Measurements from ENCODE around the gene PML.

PML gene

GRCh38 chr15:73962433-73962832 is 32.1 kb upstream of the PML start:
- Histone ChIP-seq H3K4me3 (ENCODE audit: low read depth, low read length) (no peak overlapping the region), H3K27me3 (no peaks in the 10 kb centered on the region), H3K36me3 (no peaks in the 10 kb centered on the region), H3K4me1 (peaks cover 5% of the 10 kb centered on the region; the same call in 1 of the 2 replicates), H3K9me3 (no peaks in the 10 kb centered on the region)
- DNase-seq: no peak
- TF ChIP-seq CTCF (IDR thresholded peaks at IDR 0.05; ENCODE audit: low read depth, low read length): no peak

- peak; percentile 99 for TF ChIP-seq CTCF (IDR thresholded peaks at IDR 0.05; ENCODE audit: low read depth, low read length)
- no peaks in the 10 kb centered on the region for H3K36me3 ChIP-seq
- DNase-seq: peak; percentile 85
- no peak overlapping the region for H3K4me3 ChIP-seq (ENCODE audit: low read depth, low read length)
- H3K4me1 ChIP-seq: peaks cover 5% of the 10 kb centered on the region; the same call in 1 of the 2 replicates
- H3K27me3 ChIP-seq: no peaks in the 10 kb centered on the region
- no peaks in the 10 kb centered on the region for H3K9me3 ChIP-seq
Measured at GRCh38 chr15:73964736-73965093, 29.8 kb upstream of the PML start.

GRCh38 chr15:73965094-73965757 is 29.3 kb upstream of the PML start:
- Histone ChIP-seq H3K4me3 (ENCODE audit: low read depth, low read length) (no peak overlapping the region), H3K4me1 (peaks cover 5% of the 10 kb centered on the region; the same call in 1 of the 2 replicates), H3K9me3 (no peaks in the 10 kb centered on the region), H3K27me3 (no peaks in the 10 kb centered on the region), H3K36me3 (no peaks in the 10 kb centered on the region)
- DNase-seq: no peak
- no peak for TF ChIP-seq CTCF (IDR thresholded peaks at IDR 0.05; ENCODE audit: low read depth, low read length)

- peaks cover 5% of the 10 kb centered on the region; the same call in 1 of the 2 replicates for H3K4me1 ChIP-seq
- no peak for TF ChIP-seq CTCF (IDR thresholded peaks at IDR 0.05; ENCODE audit: low read depth, low read length)
- no peaks in the 10 kb centered on the region for H3K36me3 ChIP-seq
- H3K9me3 ChIP-seq: no peaks in the 10 kb centered on the region
- no peak for DNase-seq
- no peak overlapping the region for H3K4me3 ChIP-seq (ENCODE audit: low read depth, low read length)
- H3K27me3 ChIP-seq: no peaks in the 10 kb centered on the region
Measured at GRCh38 chr15:73965758-73966113, 28.8 kb upstream of the PML start.

GRCh38 chr15:73968461-73968860 is 26.1 kb upstream of the PML start:
- no peaks in the 10 kb centered on the region for H3K36me3 ChIP-seq
- no peak for DNase-seq
- no peaks in the 10 kb centered on the region for H3K9me3 ChIP-seq
- H3K4me1 ChIP-seq: peaks cover 5% of the 10 kb centered on the region; the same call in 1 of the 2 replicates
- no peak for TF ChIP-seq CTCF (IDR thresholded peaks at IDR 0.05; ENCODE audit: low read depth, low read length)
- H3K4me3 ChIP-seq (ENCODE audit: low read depth, low read length): no peak overlapping the region
- H3K27me3 ChIP-seq: no peaks in the 10 kb centered on the region

GRCh38 chr15:73969151-73969759 is 25.3 kb upstream of the PML start:
- TF ChIP-seq CTCF (IDR thresholded peaks at IDR 0.05; ENCODE audit: low read depth, low read length): no peak
- Histone ChIP-seq H3K9me3 (no peaks in the 10 kb centered on the region), H3K4me1 (peaks cover 5% of the 10 kb centered on the region; the same call in 1 of the 2 replicates), H3K4me3 (ENCODE audit: low read depth, low read length) (no peak overlapping the region), H3K36me3 (no peaks in the 10 kb centered on the region), H3K27me3 (no peaks in the 10 kb centered on the region)
- DNase-seq: no peak
